ENCODE data around the gene ZNRF3. TPM values are rescaled to one million over a fixed set of nuclear protein-coding genes. Genes with fewer than 3 reads are reported as not detected.

Gene ZNRF3
- total and polyA plus RNA-seq, 2 experiments from 2014 or later = 11.1 to 32.2 TPM

- H3K4me3 ChIP-seq = peak overlapping the region; percentile 78
- no peak for TF ChIP-seq STAT1 (IDR thresholded peaks at IDR 0.05; ENCODE audit: unreplicated experiment)
- TF ChIP-seq JUNB (IDR thresholded peaks at IDR 0.05; ENCODE audit: unreplicated experiment) = no peak
- TF ChIP-seq CREB1 (CRISPR knock-in tag; IDR thresholded peaks at IDR 0.05; ENCODE audit: low read depth) = no peak
- TF ChIP-seq, protein P1, sequence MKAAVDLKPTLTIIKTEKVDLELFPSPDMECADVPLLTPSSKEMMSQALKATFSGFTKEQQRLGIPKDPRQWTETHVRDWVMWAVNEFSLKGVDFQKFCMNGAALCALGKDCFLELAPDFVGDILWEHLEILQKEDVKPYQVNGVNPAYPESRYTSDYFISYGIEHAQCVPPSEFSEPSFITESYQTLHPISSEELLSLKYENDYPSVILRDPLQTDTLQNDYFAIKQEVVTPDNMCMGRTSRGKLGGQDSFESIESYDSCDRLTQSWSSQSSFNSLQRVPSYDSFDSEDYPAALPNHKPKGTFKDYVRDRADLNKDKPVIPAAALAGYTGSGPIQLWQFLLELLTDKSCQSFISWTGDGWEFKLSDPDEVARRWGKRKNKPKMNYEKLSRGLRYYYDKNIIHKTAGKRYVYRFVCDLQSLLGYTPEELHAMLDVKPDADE (IDR thresholded peaks at IDR 0.05) = no peak
- ATAC-seq (peak; percentile 1), DNase-seq (ENCODE audit: low spot score) (peak; percentile 38)
- H3K27ac ChIP-seq (ENCODE audit: low read depth) = no peak overlapping the region
- Mint-ChIP-seq H3K4me3 (peak overlapping the region; percentile 71), H3K9me3 (no peaks in the 10 kb centered on the region; the same call in 2 of the 3 replicates), H3K36me3 (ENCODE audit: low read depth) (no peaks in the 10 kb centered on the region), H3K4me1 (peaks cover 14% of the 10 kb centered on the region), H3K27ac (no peak overlapping the region), H3K27me3 (ENCODE audit: insufficient read depth, low read depth, poor library complexity) (peaks cover 44% of the 10 kb centered on the region)
- peaks cover 25% of the 10 kb centered on the region; the same call in 1 of the 2 replicates for H3K4me1 ChIP-seq (ENCODE audit: insufficient read depth)
- H3K79me2 ChIP-seq (replicated peaks; ENCODE audit: insufficient read depth) = no peaks in the 10 kb centered on the region
- H3K36me3 ChIP-seq (ENCODE audit: insufficient read depth) = no peaks in the 10 kb centered on the region
- H3F3A ChIP-seq (replicated peaks; ENCODE audit: low read depth) = peaks cover 8% of the 10 kb centered on the region; the same call in 1 of the 2 replicates
- peak overlapping the region; percentile 89 for H2AFZ ChIP-seq
- H3K4me2 ChIP-seq = peak overlapping the region; percentile 94
- peaks cover 60% of the 10 kb centered on the region for H3K27me3 ChIP-seq (ENCODE audit: insufficient read depth)
- no peaks in the 10 kb centered on the region for H3K9me2 ChIP-seq (ENCODE audit: insufficient read depth)
- H4K20me1 ChIP-seq (replicated peaks; ENCODE audit: insufficient read depth) = no peaks in the 10 kb centered on the region
Measured at GRCh38 chr22:29074276-29074772, 191.0 kb downstream of the ZNRF3 start.

GRCh38 chr22:29078036-29078868 is 194.9 kb downstream of the ZNRF3 start:
- Mint-ChIP-seq H3K27ac (no peak overlapping the region), H3K4me3 (no peak overlapping the region), H3K9me3 (no peaks in the 10 kb centered on the region), H3K36me3 (ENCODE audit: low read depth) (no peaks in the 10 kb centered on the region), H3K27me3 (ENCODE audit: insufficient read depth, low read depth, poor library complexity) (peaks cover 14% of the 10 kb centered on the region), H3K4me1 (peaks cover 14% of the 10 kb centered on the region)
- Histone ChIP-seq H3K4me1 (ENCODE audit: insufficient read depth) (peaks cover 33% of the 10 kb centered on the region), H2AFZ (no peak overlapping the region), H4K20me1 (replicated peaks; ENCODE audit: insufficient read depth) (no peaks in the 10 kb centered on the region), H3K27me3 (ENCODE audit: insufficient read depth) (peaks cover 27% of the 10 kb centered on the region), H3K79me2 (replicated peaks; ENCODE audit: insufficient read depth) (no peaks in the 10 kb centered on the region), H3K4me2 (no peak overlapping the region), H3K4me3 (no peak overlapping the region), H3F3A (replicated peaks; ENCODE audit: low read depth) (no peaks in the 10 kb centered on the region), H3K36me3 (ENCODE audit: insufficient read depth) (no peaks in the 10 kb centered on the region), H3K27ac (ENCODE audit: low read depth) (no peak overlapping the region), H3K9me2 (ENCODE audit: insufficient read depth) (no peaks in the 10 kb centered on the region)
- no peak for ATAC-seq
- DNase-seq (ENCODE audit: low spot score) = no peak
- TF ChIP-seq NANOG (IDR thresholded peaks at IDR 0.05; ENCODE audit: borderline replicate concordance) = no peak
- TF ChIP-seq POLR2AphosphoS5 (IDR thresholded peaks at IDR 0.05; ENCODE audit: low read depth) = no peak
- no peak for TF ChIP-seq STAT1 (IDR thresholded peaks at IDR 0.05; ENCODE audit: unreplicated experiment)
- TF ChIP-seq EZH2 (IDR thresholded peaks at IDR 0.05; ENCODE audit: low read depth, unreplicated experiment) = no peak
- TF ChIP-seq, protein P1 (IDR thresholded peaks at IDR 0.05) = no peak
- no peak for TF ChIP-seq ZNF331 (CRISPR knock-in tag; IDR thresholded peaks at IDR 0.05; ENCODE audit: low read depth)
- TF ChIP-seq EZH2phosphoT487 (IDR thresholded peaks at IDR 0.05; ENCODE audit: unreplicated experiment) = no peak
- no peak for TF ChIP-seq JUNB (IDR thresholded peaks at IDR 0.05; ENCODE audit: unreplicated experiment)
- TF ChIP-seq, protein P2, sequence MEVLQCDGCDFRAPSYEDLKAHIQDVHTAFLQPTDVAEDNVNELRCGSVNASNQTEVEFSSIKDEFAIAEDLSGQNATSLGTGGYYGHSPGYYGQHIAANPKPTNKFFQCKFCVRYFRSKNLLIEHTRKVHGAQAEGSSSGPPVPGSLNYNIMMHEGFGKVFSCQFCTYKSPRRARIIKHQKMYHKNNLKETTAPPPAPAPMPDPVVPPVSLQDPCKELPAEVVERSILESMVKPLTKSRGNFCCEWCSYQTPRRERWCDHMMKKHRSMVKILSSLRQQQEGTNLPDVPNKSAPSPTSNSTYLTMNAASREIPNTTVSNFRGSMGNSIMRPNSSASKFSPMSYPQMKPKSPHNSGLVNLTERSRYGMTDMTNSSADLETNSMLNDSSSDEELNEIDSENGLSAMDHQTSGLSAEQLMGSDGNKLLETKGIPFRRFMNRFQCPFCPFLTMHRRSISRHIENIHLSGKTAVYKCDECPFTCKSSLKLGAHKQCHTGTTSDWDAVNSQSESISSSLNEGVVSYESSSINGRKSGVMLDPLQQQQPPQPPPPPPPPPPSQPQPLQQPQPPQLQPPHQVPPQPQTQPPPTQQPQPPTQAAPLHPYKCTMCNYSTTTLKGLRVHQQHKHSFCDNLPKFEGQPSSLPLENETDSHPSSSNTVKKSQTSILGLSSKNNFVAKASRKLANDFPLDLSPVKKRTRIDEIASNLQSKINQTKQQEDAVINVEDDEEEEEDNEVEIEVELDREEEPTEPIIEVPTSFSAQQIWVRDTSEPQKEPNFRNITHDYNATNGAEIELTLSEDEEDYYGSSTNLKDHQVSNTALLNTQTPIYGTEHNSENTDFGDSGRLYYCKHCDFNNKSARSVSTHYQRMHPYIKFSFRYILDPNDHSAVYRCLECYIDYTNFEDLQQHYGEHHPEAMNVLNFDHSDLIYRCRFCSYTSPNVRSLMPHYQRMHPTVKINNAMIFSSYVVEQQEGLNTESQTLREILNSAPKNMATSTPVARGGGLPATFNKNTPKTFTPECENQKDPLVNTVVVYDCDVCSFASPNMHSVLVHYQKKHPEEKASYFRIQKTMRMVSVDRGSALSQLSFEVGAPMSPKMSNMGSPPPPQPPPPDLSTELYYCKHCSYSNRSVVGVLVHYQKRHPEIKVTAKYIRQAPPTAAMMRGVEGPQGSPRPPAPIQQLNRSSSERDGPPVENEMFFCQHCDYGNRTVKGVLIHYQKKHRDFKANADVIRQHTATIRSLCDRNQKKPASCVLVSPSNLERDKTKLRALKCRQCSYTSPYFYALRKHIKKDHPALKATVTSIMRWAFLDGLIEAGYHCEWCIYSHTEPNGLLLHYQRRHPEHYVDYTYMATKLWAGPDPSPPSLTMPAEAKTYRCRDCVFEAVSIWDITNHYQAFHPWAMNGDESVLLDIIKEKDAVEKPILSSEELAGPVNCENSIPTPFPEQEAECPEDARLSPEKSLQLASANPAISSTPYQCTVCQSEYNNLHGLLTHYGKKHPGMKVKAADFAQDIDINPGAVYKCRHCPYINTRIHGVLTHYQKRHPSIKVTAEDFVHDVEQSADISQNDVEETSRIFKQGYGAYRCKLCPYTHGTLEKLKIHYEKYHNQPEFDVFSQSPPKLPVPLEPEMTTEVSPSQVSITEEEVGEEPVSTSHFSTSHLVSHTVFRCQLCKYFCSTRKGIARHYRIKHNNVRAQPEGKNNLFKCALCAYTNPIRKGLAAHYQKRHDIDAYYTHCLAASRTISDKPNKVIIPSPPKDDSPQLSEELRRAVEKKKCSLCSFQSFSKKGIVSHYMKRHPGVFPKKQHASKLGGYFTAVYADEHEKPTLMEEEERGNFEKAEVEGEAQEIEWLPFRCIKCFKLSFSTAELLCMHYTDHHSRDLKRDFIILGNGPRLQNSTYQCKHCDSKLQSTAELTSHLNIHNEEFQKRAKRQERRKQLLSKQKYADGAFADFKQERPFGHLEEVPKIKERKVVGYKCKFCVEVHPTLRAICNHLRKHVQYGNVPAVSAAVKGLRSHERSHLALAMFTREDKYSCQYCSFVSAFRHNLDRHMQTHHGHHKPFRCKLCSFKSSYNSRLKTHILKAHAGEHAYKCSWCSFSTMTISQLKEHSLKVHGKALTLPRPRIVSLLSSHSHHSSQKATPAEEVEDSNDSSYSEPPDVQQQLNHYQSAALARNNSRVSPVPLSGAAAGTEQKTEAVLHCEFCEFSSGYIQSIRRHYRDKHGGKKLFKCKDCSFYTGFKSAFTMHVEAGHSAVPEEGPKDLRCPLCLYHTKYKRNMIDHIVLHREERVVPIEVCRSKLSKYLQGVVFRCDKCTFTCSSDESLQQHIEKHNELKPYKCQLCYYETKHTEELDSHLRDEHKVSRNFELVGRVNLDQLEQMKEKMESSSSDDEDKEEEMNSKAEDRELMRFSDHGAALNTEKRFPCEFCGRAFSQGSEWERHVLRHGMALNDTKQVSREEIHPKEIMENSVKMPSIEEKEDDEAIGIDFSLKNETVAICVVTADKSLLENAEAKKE (CRISPR knock-in tag; IDR thresholded peaks at IDR 0.05) = no peak
- TF ChIP-seq ZNF114 (CRISPR knock-in tag; IDR thresholded peaks at IDR 0.05) = no peak
- no peak for TF ChIP-seq CREB1 (CRISPR knock-in tag; IDR thresholded peaks at IDR 0.05; ENCODE audit: low read depth)
